IMR-90 (cell line): Measurements from ENCODE around the gene BAIAP2. TPM values are rescaled to one million over a fixed set of nuclear protein-coding genes. Genes with fewer than 3 reads are reported as not detected.

ENCODE experiments used
- ATAC-seq: fragments of 200-7000 bp; cut with Tn5 transposase; 2 replicates; pipeline ENCODE4 v1.9.1; 2020; ENCODE audit warnings: low read depth, mild to moderate bottlenecking, moderate library complexity
- BruUV-seq: library from RNA; stranded (reverse); fragments of 400-500 nt; replicated peaks from 2 replicates; lab custom pipeline; 2021; lab: Mats Ljungman, UMichigan
- CTCF ChIA-PET: fragments of 300-600 bp; formaldehyde crosslinking; extraction: SDS; loops from one replicate; lab custom pipeline; 2021; ENCODE audit warnings: antibody characterized with exemption; lab: Yijun Ruan, JAX
- POLR2A ChIA-PET: fragments of 300-600 bp; sonication (Branson Sonifier 250); formaldehyde crosslinking; loops from one replicate; lab custom pipeline; 2022; ENCODE audit warnings: antibody characterized with exemption; ENCODE audit not compliant: unreplicated experiment; lab: Charles Lee
- DNase-seq: peaks from one replicate; pipeline ENCODE4 v3.0.0; 2013
- H2AFZ ChIP-seq: replicated peaks from 2 replicates; pipeline ENCODE3; 2013; ENCODE audit warnings: low read length, mild to moderate bottlenecking; ENCODE audit not compliant: poor library complexity
- H2AK5ac ChIP-seq: 2 replicates; pipeline ENCODE4 v1.6.1; 2013; ENCODE audit warnings: low read depth, low read length, inconsistent platforms
- H2AK9ac ChIP-seq: replicated peaks from 2 replicates; pipeline ENCODE3; 2013; ENCODE audit warnings: mild to moderate bottlenecking, low read depth, low read length, moderate library complexity; ENCODE audit not compliant: poor library complexity
- H2BK120ac ChIP-seq: 2 replicates; pipeline ENCODE4 v1.6.1; 2013; ENCODE audit warnings: low read depth, low read length, inconsistent platforms
- H2BK15ac ChIP-seq: 3 replicates; pipeline ENCODE4 v1.6.1; 2013; ENCODE audit warnings: low read depth, low read length, inconsistent platforms
- H2BK20ac ChIP-seq: 2 replicates; pipeline ENCODE4 v1.6.1; 2013; ENCODE audit warnings: low read depth, mild to moderate bottlenecking, inconsistent platforms, low read length, moderate library complexity
- H2BK5ac ChIP-seq: 2 replicates; pipeline ENCODE4 v1.6.1; 2013; ENCODE audit warnings: mild to moderate bottlenecking, low read depth, low read length, inconsistent platforms; ENCODE audit not compliant: poor library complexity, severe bottlenecking
- H3K14ac ChIP-seq: replicated peaks from 2 replicates; pipeline ENCODE4 v1.6.1; 2013; ENCODE audit warnings: low read depth, low read length, inconsistent platforms
- H3K18ac ChIP-seq: 2 replicates; pipeline ENCODE4 v1.6.1; 2013; ENCODE audit warnings: low read depth, low read length, control low read depth
- H3K23ac ChIP-seq: 2 replicates; pipeline ENCODE4 v1.6.1; 2013; ENCODE audit warnings: low read depth, low read length, inconsistent platforms
- H3K27ac ChIP-seq: 2 replicates; pipeline ENCODE4 v1.5.1; 2013; ENCODE audit warnings: mild to moderate bottlenecking, control low read depth, low read length; ENCODE audit not compliant: insufficient read depth
- H3K27me3 ChIP-seq: 2 replicates; pipeline ENCODE4 v1.6.1; 2013; ENCODE audit warnings: low read length; ENCODE audit not compliant: control insufficient read depth, insufficient read depth
- H3K36me3 ChIP-seq: 2 replicates; pipeline ENCODE4 v1.6.1; 2013; ENCODE audit warnings: low read length, mixed read lengths; ENCODE audit not compliant: control insufficient read depth, insufficient read depth
- H3K4ac ChIP-seq: 2 replicates; pipeline ENCODE4 v1.6.1; 2013; ENCODE audit warnings: low read depth, low read length, inconsistent platforms
- H3K4me1 ChIP-seq: 2 replicates; pipeline ENCODE4 v1.6.1; 2013; ENCODE audit warnings: low read length, mixed read lengths; ENCODE audit not compliant: control insufficient read depth, insufficient read depth
- H3K4me2 ChIP-seq: 2 replicates; pipeline ENCODE4 v1.6.1; 2013; ENCODE audit warnings: low read depth, mild to moderate bottlenecking, control low read depth, low read length, moderate library complexity
- H3K4me3 ChIP-seq: 2 replicates; pipeline ENCODE4 v1.5.1; 2013; ENCODE audit warnings: low read depth, mild to moderate bottlenecking, control low read depth, low read length, moderate library complexity; ENCODE audit not compliant: insufficient read depth
- H3K56ac ChIP-seq: 2 replicates; pipeline ENCODE4 v1.6.1; 2013; ENCODE audit warnings: low read length, inconsistent platforms; ENCODE audit not compliant: insufficient read depth; ENCODE audit errors: extremely low read depth
- H3K79me1 ChIP-seq, 2 experiments: 2 replicates each; pipeline ENCODE4 v1.6.1; 2013; ENCODE audit warnings: low read length in 2 of 2, inconsistent platforms in 1 of 2, low read depth in 1 of 2
- H3K9ac ChIP-seq: 2 replicates; pipeline ENCODE4 v1.6.1; 2013; ENCODE audit warnings: low read depth, low read length, control low read depth
- H3K9me1 ChIP-seq: 2 replicates; pipeline ENCODE4 v1.6.1; 2013; ENCODE audit warnings: low read length, inconsistent platforms; ENCODE audit not compliant: insufficient read depth
- H3K9me3 ChIP-seq: 2 replicates; pipeline ENCODE4 v1.6.1; 2013; ENCODE audit warnings: low read length; ENCODE audit not compliant: control insufficient read depth, insufficient read depth
- H4K20me1 ChIP-seq: 2 replicates; pipeline ENCODE4 v1.6.1; 2013; ENCODE audit warnings: low read length, inconsistent platforms; ENCODE audit not compliant: insufficient read depth
- H4K5ac ChIP-seq: 2 replicates; pipeline ENCODE4 v1.6.1; 2013; ENCODE audit warnings: mild to moderate bottlenecking, low read depth, low read length, control low read depth
- H4K8ac ChIP-seq, 2 experiments: 2 replicates each; pipeline ENCODE4 v1.6.1; 2013; ENCODE audit warnings: low read depth in 2 of 2, low read length in 2 of 2, control low read depth in 1 of 2, inconsistent platforms in 1 of 2
- H4K91ac ChIP-seq: 2 replicates; pipeline ENCODE4 v1.6.1; 2013; ENCODE audit warnings: low read depth, low read length, inconsistent platforms; ENCODE audit not compliant: insufficient read depth
- BHLHE40 ChIP-seq: fragments of 150-350 bp; IDR thresholded peaks from 2 replicates; pipeline ENCODE4 v1.6.1; 2016; ENCODE audit warnings: mild to moderate bottlenecking, low read depth, low read length
- CEBPB ChIP-seq: IDR thresholded peaks from 2 replicates; pipeline ENCODE4 v1.6.1; 2012; ENCODE audit warnings: low read depth, low read length, improper control_type of control experiment
- CHD1 ChIP-seq: IDR thresholded peaks from 2 replicates; pipeline ENCODE4 v1.6.1; 2012; ENCODE audit warnings: low read depth, low read length, improper control_type of control experiment
- ELK1 ChIP-seq: fragments of 150-350 bp; IDR thresholded peaks from 2 replicates; pipeline ENCODE4 v1.6.1; 2016; ENCODE audit warnings: low read depth, mild to moderate bottlenecking, low read length, moderate library complexity, borderline replicate concordance
- FOS ChIP-seq: fragments of 150-350 bp; IDR thresholded peaks from 2 replicates; pipeline ENCODE4 v1.6.1; 2016; ENCODE audit warnings: low read depth, low read length
- MAFK ChIP-seq: IDR thresholded peaks from 2 replicates; pipeline ENCODE4 v1.6.1; 2012; ENCODE audit warnings: low read depth, low read length, improper control_type of control experiment
- MAZ ChIP-seq: IDR thresholded peaks from 2 replicates; pipeline ENCODE4 v1.6.1; 2012; ENCODE audit warnings: low read depth, mild to moderate bottlenecking, low read length, improper control_type of control experiment, moderate library complexity, borderline replicate concordance
- MXI1 ChIP-seq: IDR thresholded peaks from 2 replicates; pipeline ENCODE4 v1.6.1; 2012; ENCODE audit warnings: low read depth, mild to moderate bottlenecking, low read length, moderate library complexity, borderline replicate concordance
- NFE2L2 ChIP-seq: fragments of 150-350 bp; IDR thresholded peaks from 2 replicates; pipeline ENCODE4 v1.6.1; 2016; ENCODE audit warnings: low read depth, mild to moderate bottlenecking, low read length
- POLR2A ChIP-seq: IDR thresholded peaks from 2 replicates; pipeline ENCODE4 v1.6.1; 2012; ENCODE audit warnings: mild to moderate bottlenecking, low read depth, low read length
- RCOR1 ChIP-seq: IDR thresholded peaks from 2 replicates; pipeline ENCODE4 v1.6.1; 2012; ENCODE audit warnings: mild to moderate bottlenecking, low read length, improper control_type of control experiment; ENCODE audit not compliant: insufficient replicate concordance
- RFX5 ChIP-seq: IDR thresholded peaks from 2 replicates; pipeline ENCODE4 v1.8.0; 2012; ENCODE audit warnings: low read depth, mild to moderate bottlenecking, low read length, moderate library complexity
- SMC3 ChIP-seq: fragments of 150-350 bp; IDR thresholded peaks from 2 replicates; pipeline ENCODE4 v1.6.1; 2016; ENCODE audit warnings: low read depth, mild to moderate bottlenecking, antibody characterized with exemption, low read length, moderate library complexity
- USF2 ChIP-seq: fragments of 150-350 bp; IDR thresholded peaks from 2 replicates; pipeline ENCODE4 v1.6.1; 2017; ENCODE audit warnings: mild to moderate bottlenecking, antibody characterized with exemption, low read length, low read depth
- WGBS, 2 experiments: methylation state at CpG; one replicate each; pipeline versions ENCODE4 v1.1.5 to v1.1.7; 2013; ENCODE audit warnings: missing lambda C conversion rate in 2 of 2; ENCODE audit not compliant: insufficient read length in 1 of 2; ENCODE audit errors: extremely low coverage in 2 of 2; 5-methylcytosine and 5-hydroxymethylcytosine counted together
- dilution Hi-C: fragments of 300-500 bp; cut with HindIII; formaldehyde crosslinking; loops from one replicate; pipeline ENCODE4 v1.14.3; 2018; ENCODE audit warnings: low sequenced_read_pairs; ENCODE audit not compliant: unreplicated experiment
- in situ Hi-C: fragments of 300-500 bp; cut with MboI; formaldehyde crosslinking; loops from 3 replicates; pipeline ENCODE4 v1.14.3; 2019; ENCODE audit warnings: low sequenced_read_pairs, inconsistent platforms, mixed read lengths
- intact Hi-C: fragments of 100-400 bp; cut with micrococcal nuclease; formaldehyde crosslinking; loops from 2 replicates; pipeline ENCODE4 v1.10.0; 2022
- polyA plus RNA-seq, 3 experiments: library from polyadenylated mRNA; depleted of rRNA; stranded (reverse); fragments of >200 nt; gene quantifications; 2 replicates each; pipeline ENCODE4 v1.2.3, GENCODE V29; 2012; ENCODE audit warnings: low replicate concordance in 1 of 3
- total RNA-seq: library from RNA; depleted of rRNA; stranded (reverse); fragments of >200 nt; gene quantifications from 2 replicates; pipeline ENCODE4 v1.2.3, GENCODE V29; 2012

BAIAP2 gene
- total and polyA plus RNA-seq, 2 of the 4 experiments (the other 2 are of a cell fraction): 18.3 to 32.6 TPM

GRCh38 chr17:81119223-81120148 is 84.5 kb downstream of the BAIAP2 start (continued):
- TF ChIP-seq BHLHE40: peak; percentile 66
- 0 out of 2 replicates have a peak, but pooled peaks have one; percentile 11 for TF ChIP-seq CEBPB
- no peak for TF ChIP-seq MAFK

- dilution Hi-C loops: no loop called here
- Histone ChIP-seq H3K18ac (no peak overlapping the region), H3K14ac (no peak overlapping the region), H2BK20ac (no peak overlapping the region), H4K20me1 (no peaks in the 10 kb centered on the region), H2AK9ac (no peak overlapping the region), H2BK15ac (no peak overlapping the region), H3K9me3 (no peaks in the 10 kb centered on the region), H3K23ac (no peak overlapping the region), H2BK120ac (no peak overlapping the region), H3K9me1 (no peaks in the 10 kb centered on the region), H4K5ac (no peak overlapping the region), H2BK5ac (no peak overlapping the region), H2AFZ (peak overlapping the region; percentile 68), H4K8ac (no peak overlapping the region), H3K27me3 (peaks cover 30% of the 10 kb centered on the region), H3K9ac (no peak overlapping the region), H3K4me3 (no peak overlapping the region), H3K56ac (no peak overlapping the region), H3K36me3 (no peaks in the 10 kb centered on the region), H3K79me1 (no peaks in the 10 kb centered on the region), H3K4me1 (peaks cover 3% of the 10 kb centered on the region), H3K4ac (no peak overlapping the region), H4K91ac (no peak overlapping the region), H2AK5ac (no peak overlapping the region), H3K4me2 (no peak overlapping the region), H3K27ac (no peak overlapping the region)
- in situ Hi-C loops: no loop called here
- no TSS peak for BruUV-seq
- ATAC-seq: no peak
- POLR2A ChIA-PET: no interaction called here
- 83% methylated on average over 21 of the region's 33 CpGs; no CpG with 5 or more reads in 1 of the 2 experiments for WGBS, 2 experiments
- DNase-seq: no peak
- CTCF ChIA-PET: no interaction called here
- intact Hi-C loops: no loop called here
- TF ChIP-seq MAFK (no peak), USF2 (no peak), MXI1 (no peak), ELK1 (no peak), RCOR1 (no peak), SMC3 (no peak), FOS (no peak), MAZ (no peak), NFE2L2 (no peak), RFX5 (no peak), CHD1 (no peak), BHLHE40 (no peak), POLR2A (no peak)
Measured at GRCh38 chr17:81120149-81120484, 85.2 kb downstream of the BAIAP2 start.
